ENCODE measurements around the gene STK36.

DNA sequence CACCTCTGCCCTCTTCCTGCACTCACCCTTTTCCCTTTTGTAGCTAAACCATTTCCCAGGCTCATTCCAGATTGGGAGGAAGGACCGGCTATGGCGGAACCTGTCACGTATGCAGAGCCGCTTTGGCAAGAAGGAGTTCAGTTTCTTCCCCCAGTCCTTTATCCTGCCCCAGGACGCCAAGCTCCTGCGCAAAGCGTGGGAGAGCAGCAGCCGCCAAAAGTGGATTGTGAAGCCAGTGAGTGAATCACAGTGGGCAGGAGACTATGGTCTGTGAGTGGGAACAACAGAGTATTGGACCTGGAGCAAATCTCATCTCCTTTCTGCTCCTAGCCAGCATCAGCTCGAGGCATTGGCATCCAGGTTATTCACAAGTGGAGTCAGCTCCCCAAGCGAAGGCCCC, 75.1 kb downstream of the STK36 start:
- TF ChIP-seq POLR2A (IDR thresholded peaks at IDR 0.05) (no peak), EP300 (IDR thresholded peaks at IDR 0.05) (no peak)
- TF ChIP-seq, protein P1, sequence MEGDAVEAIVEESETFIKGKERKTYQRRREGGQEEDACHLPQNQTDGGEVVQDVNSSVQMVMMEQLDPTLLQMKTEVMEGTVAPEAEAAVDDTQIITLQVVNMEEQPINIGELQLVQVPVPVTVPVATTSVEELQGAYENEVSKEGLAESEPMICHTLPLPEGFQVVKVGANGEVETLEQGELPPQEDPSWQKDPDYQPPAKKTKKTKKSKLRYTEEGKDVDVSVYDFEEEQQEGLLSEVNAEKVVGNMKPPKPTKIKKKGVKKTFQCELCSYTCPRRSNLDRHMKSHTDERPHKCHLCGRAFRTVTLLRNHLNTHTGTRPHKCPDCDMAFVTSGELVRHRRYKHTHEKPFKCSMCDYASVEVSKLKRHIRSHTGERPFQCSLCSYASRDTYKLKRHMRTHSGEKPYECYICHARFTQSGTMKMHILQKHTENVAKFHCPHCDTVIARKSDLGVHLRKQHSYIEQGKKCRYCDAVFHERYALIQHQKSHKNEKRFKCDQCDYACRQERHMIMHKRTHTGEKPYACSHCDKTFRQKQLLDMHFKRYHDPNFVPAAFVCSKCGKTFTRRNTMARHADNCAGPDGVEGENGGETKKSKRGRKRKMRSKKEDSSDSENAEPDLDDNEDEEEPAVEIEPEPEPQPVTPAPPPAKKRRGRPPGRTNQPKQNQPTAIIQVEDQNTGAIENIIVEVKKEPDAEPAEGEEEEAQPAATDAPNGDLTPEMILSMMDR (IDR thresholded peaks at IDR 0.05) = no peak

Data from sigmoid colon (tissue), 4 donors.